ENCODE data around the gene VN1R5.

Gene VN1R5

DNA sequence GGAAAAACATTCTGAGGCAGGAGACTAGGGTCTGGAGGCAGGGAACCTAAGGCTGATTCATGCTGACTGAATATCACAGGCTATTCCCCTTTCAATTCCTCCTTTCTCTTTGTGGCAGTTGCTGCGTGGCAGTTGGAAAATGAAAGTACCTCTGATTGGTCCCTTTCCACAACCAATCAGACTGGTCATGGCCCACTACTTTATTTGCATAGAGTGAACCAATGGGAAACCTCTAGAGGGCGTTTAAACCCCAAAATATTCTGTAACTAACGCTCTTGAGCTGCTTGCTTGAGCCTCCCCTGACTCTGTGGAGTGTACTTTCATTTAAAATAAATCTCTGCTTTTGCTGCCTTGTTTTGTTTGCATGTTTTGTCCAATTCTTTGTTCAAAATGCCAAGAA is 27.7 kb upstream of the VN1R5 start:
- Histone ChIP-seq H3K4me1 (ENCODE audit: control insufficient read depth in 1 of 2, insufficient read depth in 1 of 2, low read depth in 1 of 2, low read length in 1 of 2) (no peaks in the 10 kb centered on the region), H3K4me3 (ENCODE audit: low read depth in 1 of 2, low read length in 1 of 2) (no peak overlapping the region), H3K9me3 (no peaks in the 10 kb centered on the region), H3K36me3 (no peaks in the 10 kb centered on the region), H3K27me3 (no peaks in the 10 kb centered on the region), H3K27ac (no peak overlapping the region)
- TF ChIP-seq, protein P1, sequence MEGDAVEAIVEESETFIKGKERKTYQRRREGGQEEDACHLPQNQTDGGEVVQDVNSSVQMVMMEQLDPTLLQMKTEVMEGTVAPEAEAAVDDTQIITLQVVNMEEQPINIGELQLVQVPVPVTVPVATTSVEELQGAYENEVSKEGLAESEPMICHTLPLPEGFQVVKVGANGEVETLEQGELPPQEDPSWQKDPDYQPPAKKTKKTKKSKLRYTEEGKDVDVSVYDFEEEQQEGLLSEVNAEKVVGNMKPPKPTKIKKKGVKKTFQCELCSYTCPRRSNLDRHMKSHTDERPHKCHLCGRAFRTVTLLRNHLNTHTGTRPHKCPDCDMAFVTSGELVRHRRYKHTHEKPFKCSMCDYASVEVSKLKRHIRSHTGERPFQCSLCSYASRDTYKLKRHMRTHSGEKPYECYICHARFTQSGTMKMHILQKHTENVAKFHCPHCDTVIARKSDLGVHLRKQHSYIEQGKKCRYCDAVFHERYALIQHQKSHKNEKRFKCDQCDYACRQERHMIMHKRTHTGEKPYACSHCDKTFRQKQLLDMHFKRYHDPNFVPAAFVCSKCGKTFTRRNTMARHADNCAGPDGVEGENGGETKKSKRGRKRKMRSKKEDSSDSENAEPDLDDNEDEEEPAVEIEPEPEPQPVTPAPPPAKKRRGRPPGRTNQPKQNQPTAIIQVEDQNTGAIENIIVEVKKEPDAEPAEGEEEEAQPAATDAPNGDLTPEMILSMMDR (IDR thresholded peaks at IDR 0.05): no peak

DNA sequence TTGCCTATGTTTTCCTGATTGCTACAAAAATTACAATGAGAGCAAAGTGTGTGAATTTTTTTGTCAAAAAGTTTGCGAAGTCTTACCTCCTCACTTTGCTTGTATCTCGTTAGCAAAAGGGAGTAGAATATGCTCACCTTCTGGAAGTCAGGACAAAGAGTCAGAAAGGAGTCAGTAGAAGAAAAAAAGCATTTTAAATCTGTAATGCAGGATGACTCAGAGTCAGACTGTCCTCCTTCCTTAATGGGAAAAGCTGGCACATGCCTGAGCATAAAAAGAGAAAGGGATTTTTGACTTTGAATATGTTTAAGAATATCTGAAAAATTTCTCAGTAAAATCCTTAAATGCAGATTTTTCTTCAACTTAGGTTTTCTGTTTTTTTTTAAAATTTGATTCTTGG is 14.2 kb upstream of the VN1R5 start:
- no peaks in the 10 kb centered on the region for H3K27me3 ChIP-seq
- no peak overlapping the region for H3K27ac ChIP-seq
- peaks cover 4% of the 10 kb centered on the region for H3K9me3 ChIP-seq
- no peaks in the 10 kb centered on the region for H3K4me1 ChIP-seq (ENCODE audit: control insufficient read depth in 1 of 2, insufficient read depth in 1 of 2, low read depth in 1 of 2, low read length in 1 of 2)
- TF ChIP-seq, protein P1 (IDR thresholded peaks at IDR 0.05): no peak
- H3K36me3 ChIP-seq: no peaks in the 10 kb centered on the region
- no peak overlapping the region for H3K4me3 ChIP-seq (ENCODE audit: low read depth in 1 of 2, low read length in 1 of 2)

DNA sequence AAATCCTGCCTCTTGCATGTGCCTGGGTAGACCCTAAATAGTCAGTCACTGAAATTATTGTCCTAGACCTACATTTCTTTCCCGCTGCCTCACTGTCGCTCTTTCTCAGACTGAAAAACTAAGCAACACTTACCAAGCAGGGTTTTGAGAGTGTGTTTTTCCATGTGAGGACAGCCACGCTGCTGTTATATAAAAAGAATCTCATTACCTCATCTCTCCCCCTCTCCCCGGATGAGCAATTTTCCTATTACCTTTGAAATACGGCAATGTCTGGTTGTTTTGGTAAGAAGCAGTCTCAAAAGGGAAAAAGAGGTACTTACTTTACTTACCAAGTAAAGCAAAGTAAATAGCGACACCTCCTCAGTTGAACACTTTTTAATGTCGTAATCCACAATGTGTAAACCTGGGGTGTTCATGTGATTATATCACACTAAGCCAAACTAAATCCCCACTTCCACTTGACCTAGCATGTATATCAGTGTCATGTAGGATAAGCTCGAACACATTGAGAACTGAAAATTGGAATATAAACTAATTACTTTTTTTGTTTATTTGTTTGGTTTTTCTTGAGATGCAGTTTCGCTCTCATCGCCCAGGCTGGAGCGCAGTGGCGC is 12.2 kb upstream of the VN1R5 start:
- TF ChIP-seq, protein P1 (IDR thresholded peaks at IDR 0.05): no peak
- H3K9me3 ChIP-seq: peaks cover 4% of the 10 kb centered on the region
- no peaks in the 10 kb centered on the region for H3K36me3 ChIP-seq
- no peak overlapping the region for H3K4me3 ChIP-seq (ENCODE audit: low read depth in 1 of 2, low read length in 1 of 2)
- H3K27me3 ChIP-seq: no peaks in the 10 kb centered on the region
- no peaks in the 10 kb centered on the region for H3K4me1 ChIP-seq (ENCODE audit: control insufficient read depth in 1 of 2, insufficient read depth in 1 of 2, low read depth in 1 of 2, low read length in 1 of 2)
- no peak overlapping the region for H3K27ac ChIP-seq

DNA sequence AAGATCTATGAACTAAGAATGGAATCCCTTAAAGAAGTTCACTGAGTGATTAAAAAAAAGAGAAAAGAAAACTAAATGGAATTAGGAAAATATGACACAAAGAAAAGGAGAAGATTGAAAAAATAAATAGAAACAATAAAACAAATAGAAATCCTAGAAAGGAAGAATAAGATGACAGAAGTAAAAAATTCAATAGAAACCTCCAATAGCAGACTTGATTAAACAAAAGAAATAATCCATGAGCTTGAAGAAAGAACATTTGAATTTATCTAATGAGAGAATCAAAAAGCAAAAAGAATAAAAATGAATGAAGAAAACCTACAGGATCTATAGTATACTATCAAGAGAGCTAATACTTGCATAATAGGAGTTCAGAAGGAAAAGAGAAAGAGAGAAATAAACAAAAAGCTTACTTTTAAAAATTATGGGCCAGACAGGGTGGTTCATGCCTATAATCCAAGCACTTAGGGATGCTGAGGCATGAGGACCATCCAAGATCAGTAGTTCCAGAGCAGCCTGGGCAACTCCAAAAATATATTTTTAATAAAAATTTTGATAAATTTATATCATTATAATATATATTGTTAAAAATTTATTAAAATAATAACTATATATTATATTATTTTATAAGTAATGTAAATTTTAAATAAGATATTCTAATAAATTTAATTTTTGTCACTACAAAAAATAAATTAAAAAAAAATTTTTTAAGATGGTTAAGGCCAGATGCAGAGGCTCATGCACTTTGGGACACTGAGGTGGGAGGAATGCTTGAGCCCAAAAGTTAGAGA is 9.4 kb upstream of the VN1R5 start:
- Histone ChIP-seq H3K36me3 (no peaks in the 10 kb centered on the region), H3K4me3 (ENCODE audit: low read depth in 1 of 2, low read length in 1 of 2) (no peak overlapping the region), H3K9me3 (peaks cover 4% of the 10 kb centered on the region), H3K4me1 (ENCODE audit: control insufficient read depth in 1 of 2, insufficient read depth in 1 of 2, low read depth in 1 of 2, low read length in 1 of 2) (no peaks in the 10 kb centered on the region), H3K27ac (no peak overlapping the region), H3K27me3 (no peaks in the 10 kb centered on the region)
- TF ChIP-seq, protein P1 (IDR thresholded peaks at IDR 0.05): no peak

DNA sequence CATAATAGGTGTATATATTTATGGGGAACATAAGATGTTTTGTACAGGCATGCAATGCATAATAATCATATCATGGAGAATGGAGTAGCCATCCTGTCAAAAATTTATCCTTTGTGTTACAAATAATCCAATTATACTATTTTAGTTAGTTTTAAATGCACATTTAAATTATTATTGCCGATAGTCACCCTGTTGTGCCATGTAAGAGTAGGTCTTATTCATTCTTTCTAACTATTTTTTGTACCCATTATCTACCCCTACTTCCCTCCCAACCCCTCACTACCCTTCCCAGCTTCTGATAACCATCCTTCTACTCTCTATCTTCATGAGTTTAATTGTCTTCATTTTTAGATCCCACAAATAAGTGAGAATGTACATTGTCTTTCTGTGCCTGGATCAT is 8.3 kb upstream of the VN1R5 start:
- Histone ChIP-seq H3K27me3 (no peaks in the 10 kb centered on the region), H3K4me3 (ENCODE audit: low read depth in 1 of 2, low read length in 1 of 2) (no peak overlapping the region), H3K4me1 (ENCODE audit: control insufficient read depth in 1 of 2, insufficient read depth in 1 of 2, low read depth in 1 of 2, low read length in 1 of 2) (no peaks in the 10 kb centered on the region), H3K9me3 (peaks cover 4% of the 10 kb centered on the region), H3K36me3 (no peaks in the 10 kb centered on the region), H3K27ac (no peak overlapping the region)
- TF ChIP-seq, protein P1 (IDR thresholded peaks at IDR 0.05): no peak
